Endothelial cell of umbilical vein (primary cell): Measurements from ENCODE around the gene MMP25. TPM values are rescaled to one million over a fixed set of nuclear protein-coding genes. Genes with fewer than 3 reads are reported as not detected.
A peak's percentile ranks its signal among the peaks of the same experiment; 100 is the strongest.

Experiments
- BruUV-seq: library from RNA; stranded (reverse); fragments of 400-500 nt; replicated peaks from 2 replicates; lab custom pipeline; 2021; lab: Mats Ljungman, UMichigan
- CTCF ChIA-PET: fragments of 300-600, 350-600 bp; sonication (Branson Sonifier 250); formaldehyde crosslinking; loops from one replicate; lab custom pipeline; 2021; ENCODE audit warnings: antibody characterized with exemption, inconsistent platforms; lab: Charles Lee
- POLR2A ChIA-PET: fragments of 300-600, 350-600 bp; sonication (Branson Sonifier 250); formaldehyde crosslinking; loops from one replicate; lab custom pipeline; 2021; ENCODE audit warnings: antibody characterized with exemption, inconsistent platforms; lab: Charles Lee
- DNase-seq: peaks from one replicate; pipeline ENCODE4 v3.0.0-alpha.2; 2011; ENCODE audit warnings: low read depth, low spot score
- FAIRE-seq: peaks from 2 replicates; lab custom pipeline; 2011; peaks lifted over from hg19 to GRCh38; lab: Jason Lieb, UNC
- H2AFZ ChIP-seq: 2 replicates; pipeline ENCODE4 v1.6.0; 2012; ENCODE audit warnings: low read depth, low read length, control low read depth, inconsistent platforms
- H3K27ac ChIP-seq: 2 replicates; pipeline ENCODE4 v1.5.1; 2011; ENCODE audit warnings: low read depth, mild to moderate bottlenecking, control low read depth, low read length, moderate library complexity; ENCODE audit not compliant: insufficient read depth
- H3K27me3 ChIP-seq, 2 experiments: 2 replicates each; pipeline versions ENCODE4 v1.6.0 to v1.6.1; 2011; ENCODE audit warnings: low read length in 2 of 2, mixed read lengths in 1 of 2; ENCODE audit not compliant: control insufficient read depth in 2 of 2, insufficient read depth in 2 of 2
- H3K36me3 ChIP-seq, 2 experiments: 2 replicates in 1 of 2; 3 replicates in 1 of 2; pipeline ENCODE4 v1.5.1; 2011; ENCODE audit warnings: low read length in 2 of 2, mild to moderate bottlenecking in 1 of 2, moderate library complexity in 1 of 2; ENCODE audit not compliant: control insufficient read depth in 2 of 2, insufficient read depth in 2 of 2; ENCODE audit errors: extremely low read depth in 1 of 2
- H3K4me1 ChIP-seq: 3 replicates; pipeline ENCODE4 v1.5.1; 2011; ENCODE audit warnings: mild to moderate bottlenecking, low read length; ENCODE audit not compliant: control insufficient read depth, insufficient read depth; ENCODE audit errors: extremely low read depth
- H3K4me2 ChIP-seq: 2 replicates; pipeline ENCODE4 v1.6.1; 2011; ENCODE audit warnings: low read length, control low read depth, mixed read lengths; ENCODE audit not compliant: insufficient read depth
- H3K4me3 ChIP-seq, 3 experiments: fragments of 200-600 bp in 1 of 3; sonication (generic), shearing (Covaris generic) in 1 of 3; replicated peaks in 1 of 3; 2 replicates each; pipeline ENCODE4 v1.5.1; 2011 to 2016; ENCODE audit warnings: control low read depth in 3 of 3, low read length in 3 of 3, mild to moderate bottlenecking in 2 of 3, inconsistent platforms in 1 of 3, low read depth in 1 of 3, moderate library complexity in 1 of 3; ENCODE audit not compliant: insufficient read depth in 1 of 3
- H3K79me2 ChIP-seq: 2 replicates; pipeline ENCODE4 v1.6.0; 2012; ENCODE audit warnings: low read length, inconsistent platforms; ENCODE audit not compliant: control insufficient read depth, insufficient read depth
- H3K9ac ChIP-seq: replicated peaks from 2 replicates; pipeline ENCODE3; 2011; ENCODE audit warnings: low read length, control low read depth; ENCODE audit not compliant: insufficient read depth; ENCODE audit errors: extremely low read depth
- H3K9me1 ChIP-seq: replicated peaks from 3 replicates; pipeline ENCODE4 v1.6.0; 2011; ENCODE audit warnings: mild to moderate bottlenecking, low read length; ENCODE audit not compliant: control insufficient read depth, insufficient read depth; ENCODE audit errors: extremely low read depth
- H3K9me3 ChIP-seq: replicated peaks from 2 replicates; pipeline ENCODE4 v1.5.1; 2012; ENCODE audit warnings: low read length, inconsistent platforms; ENCODE audit not compliant: control insufficient read depth, insufficient read depth
- H4K20me1 ChIP-seq: replicated peaks from 2 replicates; pipeline ENCODE3; 2011; ENCODE audit warnings: mild to moderate bottlenecking, low read length; ENCODE audit not compliant: control insufficient read depth, insufficient read depth; ENCODE audit errors: extremely low read depth
- EZH2 ChIP-seq: IDR thresholded peaks from 2 replicates; pipeline ENCODE4 v1.6.1; 2012; ENCODE audit warnings: borderline replicate concordance, low read depth, mild to moderate bottlenecking, moderate library complexity, low read length, inconsistent platforms; ENCODE audit not compliant: severe bottlenecking
- POLR2A ChIP-seq: IDR thresholded peaks from 2 replicates; pipeline ENCODE4 v1.6.1; 2012; ENCODE audit warnings: low read depth, mild to moderate bottlenecking, control low read depth, low read length
- POLR2AphosphoS5 ChIP-seq: IDR thresholded peaks from 2 replicates; pipeline ENCODE4 v1.6.1; 2012; ENCODE audit warnings: low read depth, mild to moderate bottlenecking, control low read depth, low read length, moderate library complexity; ENCODE audit not compliant: insufficient read depth
- dilution Hi-C: fragments of 300-500 bp; cut with MboI; formaldehyde crosslinking; loops from one replicate; pipeline ENCODE4 v1.15.0; 2019; ENCODE audit warnings: low sequenced_read_pairs; ENCODE audit not compliant: extremely low pct_ligation_motif_present
- intact Hi-C: fragments of 100-400 bp; cut with micrococcal nuclease; formaldehyde crosslinking; loops from one replicate; pipeline ENCODE4 v1.10.0; 2022
- polyA plus RNA-seq, 4 experiments: library from polyadenylated mRNA; depleted of rRNA in 3 of 4; stranded (reverse) in 3 of 4; unstranded in 1 of 4; fragments of >200 nt; gene quantifications; 2 replicates each; pipeline versions ENCODE4 v1.2.1 to v1.2.3, GENCODE V29; 2011 to 2012; ENCODE audit warnings: missing spikeins in 1 of 4
- small RNA-seq: library from RNA; depleted of rRNA; stranded (forward); fragments of <200 nt; gene quantifications from one replicate; pipeline ENCODE3, GENCODE V24; 2012; ENCODE audit warnings: low replicate concordance, low read depth; ENCODE audit not compliant: insufficient read depth, insufficient read length
- total RNA-seq: library from RNA; stranded (reverse); gene quantifications from 2 replicates; pipeline ENCODE4 v1.2.3, GENCODE V29; 2021

The MMP25 gene
- total and polyA plus RNA-seq, 2 donors (not counting 3 experiments of a cell fraction or from before 2014, with no cell fraction given), result 0.08 to 0.35 TPM

GRCh38 chr16:3106205-3106928 lies 60.0 kb downstream of the MMP25 start:
- CTCF ChIA-PET, result interaction anchor here (0.6 to 1.7 kb wide), 7 partner anchors 11 to 161 kb away, joined by 3 to 10 read pairs (median 4); no protein-coding TSS in a partner anchor
- H3K79me2 ChIP-seq, result no peaks in the 10 kb centered on the region
- no peaks in the 10 kb centered on the region for H3K27me3 ChIP-seq
- H3K27ac ChIP-seq, result peak overlapping the region; percentile 38
- TF ChIP-seq EZH2 (no peak), POLR2A (peak; percentile 56), POLR2AphosphoS5 (peak; percentile 76)
- DNase-seq, result peak; percentile 76
- peak overlapping the region; percentile 34 to 76 (median 73) for H3K4me3 ChIP-seq
- peak overlapping the region; percentile 92 for H3K4me2 ChIP-seq
- FAIRE-seq, result peak; percentile 71
- H3K36me3 ChIP-seq, result no peaks in the 10 kb centered on the region
- intact Hi-C loops (loop anchor here (2.0 kb wide), 1 partner anchor 18 kb away; no protein-coding TSS in a partner anchor), dilution Hi-C loops (no loop called here)
- no peaks in the 10 kb centered on the region for H3K9me1 ChIP-seq
- peak overlapping the region; percentile 77 for H2AFZ ChIP-seq
- peaks cover 17% of the 10 kb centered on the region for H3K4me1 ChIP-seq
- peak overlapping the region; percentile 49 for H3K9ac ChIP-seq
- POLR2A ChIA-PET, result no interaction called here
- BruUV-seq, result TSS peak; percentile 60
- no peaks in the 10 kb centered on the region for H4K20me1 ChIP-seq
- no peaks in the 10 kb centered on the region for H3K9me3 ChIP-seq

Small RNAs within 50 kb of the gene (small RNA-seq; reads per million reads assigned to genes)
- not detected for gene RNU1-22P

Other genes starting within 250 kb of the MMP25 start
- not detected in 2 replicates for gene PRSS41, start 248.1 kb upstream of the MMP25 start, total RNA-seq
- not detected in 2 replicates for gene PRSS41, start 248.1 kb upstream of the MMP25 start, polyA plus RNA-seq
- gene PRSS21, start 229.3 kb upstream of the MMP25 start, total RNA-seq, result not detected in 2 replicates
- 0.19 and 0.28 TPM in 2 replicates for gene PRSS21, start 229.3 kb upstream of the MMP25 start, polyA plus RNA-seq
- not detected in 2 replicates for gene ZG16B, start 216.3 kb upstream of the MMP25 start, total RNA-seq
- gene ZG16B, start 216.3 kb upstream of the MMP25 start, polyA plus RNA-seq, result 0.22 and 0.25 TPM in 2 replicates
- gene PRSS22, start 188.4 kb upstream of the MMP25 start, total RNA-seq, result not detected in 2 replicates
- not detected in 2 replicates for gene PRSS22, start 188.4 kb upstream of the MMP25 start, polyA plus RNA-seq
- gene FLYWCH2, start 163.3 kb upstream of the MMP25 start, total RNA-seq, result 18.3 and 24.1 TPM in 2 replicates
- gene FLYWCH2, start 163.3 kb upstream of the MMP25 start, polyA plus RNA-seq, result 34.6 and 45.1 TPM in 2 replicates
- 51.2 and 51.7 TPM in 2 replicates for gene FLYWCH1, start 134.6 kb upstream of the MMP25 start, total RNA-seq
- 32.0 and 37.3 TPM in 2 replicates for gene FLYWCH1, start 134.6 kb upstream of the MMP25 start, polyA plus RNA-seq
- gene KREMEN2, start 82.3 kb upstream of the MMP25 start, total RNA-seq, result not detected in 2 replicates
- not detected in 2 replicates for gene KREMEN2, start 82.3 kb upstream of the MMP25 start, polyA plus RNA-seq
- 25.4 and 31.2 TPM in 2 replicates for gene PAQR4, start 77.2 kb upstream of the MMP25 start, total RNA-seq
- 23.8 and 25.7 TPM in 2 replicates for gene PAQR4, start 77.2 kb upstream of the MMP25 start, polyA plus RNA-seq
- 36.1 and 48.5 TPM in 2 replicates for gene PKMYT1, start 66.1 kb upstream of the MMP25 start, total RNA-seq
- gene PKMYT1, start 66.1 kb upstream of the MMP25 start, polyA plus RNA-seq, result 26.1 and 46.1 TPM in 2 replicates
- gene CLDN9, start 33.6 kb upstream of the MMP25 start, total RNA-seq, result not detected in 2 replicates
- gene CLDN9, start 33.6 kb upstream of the MMP25 start, polyA plus RNA-seq, result 0.06 TPM in 1 of 2 replicates, not detected in the other
- gene CLDN6, start 28.4 kb upstream of the MMP25 start, total RNA-seq, result not detected in 2 replicates
- 0.28 and 0.80 TPM in 2 replicates for gene CLDN6, start 28.4 kb upstream of the MMP25 start, polyA plus RNA-seq
- 162 and 169 TPM in 2 replicates for gene TNFRSF12A, start 26.2 kb upstream of the MMP25 start, total RNA-seq
- 187 and 248 TPM in 2 replicates for gene TNFRSF12A, start 26.2 kb upstream of the MMP25 start, polyA plus RNA-seq
- 25.8 and 28.7 TPM in 2 replicates for gene HCFC1R1, start 22.6 kb upstream of the MMP25 start, total RNA-seq
- 49.3 and 64.5 TPM in 2 replicates for gene HCFC1R1, start 22.6 kb upstream of the MMP25 start, polyA plus RNA-seq
- gene THOC6, start 22.5 kb upstream of the MMP25 start, total RNA-seq, result 23.9 and 24.1 TPM in 2 replicates
- 36.9 and 39.3 TPM in 2 replicates for gene THOC6, start 22.5 kb upstream of the MMP25 start, polyA plus RNA-seq
- gene BICDL2, start 9.6 kb upstream of the MMP25 start, total RNA-seq, result not detected in 2 replicates
- not detected in 2 replicates for gene BICDL2, start 9.6 kb upstream of the MMP25 start, polyA plus RNA-seq
- gene IL32, start 19.1 kb downstream of the MMP25 start, total RNA-seq, result 55.7 and 127 TPM in 2 replicates
- gene IL32, start 19.1 kb downstream of the MMP25 start, polyA plus RNA-seq, result 336 and 493 TPM in 2 replicates
- gene ZSCAN10, start 52.7 kb downstream of the MMP25 start, total RNA-seq, result not detected in 2 replicates
- gene ZSCAN10, start 52.7 kb downstream of the MMP25 start, polyA plus RNA-seq, result 0.08 TPM in 1 of 2 replicates, not detected in the other
- 15.5 and 18.5 TPM in 2 replicates for gene ZNF205, start 66.0 kb downstream of the MMP25 start, total RNA-seq
- gene ZNF205, start 66.0 kb downstream of the MMP25 start, polyA plus RNA-seq, result 19.0 and 30.1 TPM in 2 replicates
- 8.0 and 9.8 TPM in 2 replicates for gene ZNF213, start 88.5 kb downstream of the MMP25 start, total RNA-seq
- gene ZNF213, start 88.5 kb downstream of the MMP25 start, polyA plus RNA-seq, result 1.8 and 2.0 TPM in 2 replicates
- not detected in 2 replicates for gene OR1F1, start 141.6 kb downstream of the MMP25 start, total RNA-seq
- 0.17 and 0.25 TPM in 2 replicates for gene OR1F1, start 141.6 kb downstream of the MMP25 start, polyA plus RNA-seq
- 9.1 and 10.0 TPM in 2 replicates for gene ZNF200, start 188.6 kb downstream of the MMP25 start, total RNA-seq
- 2.8 and 3.4 TPM in 2 replicates for gene ZNF200, start 188.6 kb downstream of the MMP25 start, polyA plus RNA-seq
- gene MEFV, start 210.1 kb downstream of the MMP25 start, total RNA-seq, result not detected in 2 replicates
- gene MEFV, start 210.1 kb downstream of the MMP25 start, polyA plus RNA-seq, result not detected in 2 replicates
- gene ZNF263, start 236.9 kb downstream of the MMP25 start, total RNA-seq, result 20.8 and 22.7 TPM in 2 replicates
- gene ZNF263, start 236.9 kb downstream of the MMP25 start, polyA plus RNA-seq, result 10.9 TPM in 2 replicates